AG04450 (cell line): ENCODE measurements around the gene RHOBTB1. TPM values are rescaled to one million over a fixed set of nuclear protein-coding genes. Genes with fewer than 3 reads are reported as not detected.

Experiments used
- CTCF ChIA-PET: fragments of 300-600, 350-600 bp; formaldehyde crosslinking; extraction: SDS; loops from one replicate; lab custom pipeline; 2022; ENCODE audit warnings: antibody characterized with exemption, inconsistent platforms; lab: Charles Lee
- POLR2A ChIA-PET: fragments of 350-600 bp; formaldehyde crosslinking; extraction: SDS; loops from one replicate; lab custom pipeline; 2021; ENCODE audit warnings: antibody characterized with exemption, inconsistent platforms; lab: Yijun Ruan, JAX
- DNase-seq: peaks from one replicate; pipeline ENCODE4 v3.0.0-alpha.2; 2011; ENCODE audit warnings: low read depth, low spot score
- H3K27ac ChIP-seq: one replicate; pipeline ENCODE4 v1.5.1; 2012; ENCODE audit warnings: low read depth, low read length, control low read depth
- H3K27me3 ChIP-seq: one replicate; pipeline ENCODE4 v1.6.0; 2012; ENCODE audit warnings: low read length; ENCODE audit not compliant: control insufficient read depth, insufficient read depth
- H3K4me3 ChIP-seq: 2 replicates; pipeline ENCODE4 v1.5.1; 2011; ENCODE audit warnings: mild to moderate bottlenecking, low read depth, low read length, control low read depth
- H3K9me3 ChIP-seq: 2 replicates; pipeline ENCODE4 v1.5.1; 2012; ENCODE audit warnings: low read length; ENCODE audit not compliant: control insufficient read depth, insufficient read depth
- CTCF ChIP-seq: IDR thresholded peaks from 2 replicates; pipeline ENCODE4 v1.5.1; 2011; ENCODE audit warnings: low read depth, low read length, control low read depth, inconsistent platforms
- polyA plus RNA-seq: library from polyadenylated mRNA; depleted of rRNA; stranded (reverse); fragments of >200 nt; gene quantifications from 2 replicates; pipeline ENCODE4 v1.2.3, GENCODE V29; 2011

The RHOBTB1 gene
- polyA plus RNA-seq, 1 experiment = 37.4 TPM

GRCh38 chr10:60869652-60870415 is 74.2 kb downstream of the RHOBTB1 start:
- no peaks in the 10 kb centered on the region for H3K9me3 ChIP-seq
- POLR2A ChIA-PET = no interaction called here
- CTCF ChIA-PET = interaction anchor here (0.7 kb wide), 1 partner anchor 17 kb away, joined by 4 read pairs; no protein-coding TSS in a partner anchor
- no peak for TF ChIP-seq CTCF
- no peaks in the 10 kb centered on the region for H3K27me3 ChIP-seq
- H3K4me3 ChIP-seq = no peak overlapping the region
- no peak overlapping the region for H3K27ac ChIP-seq
- DNase-seq = no peak

- DNase-seq = no peak
- H3K27ac ChIP-seq = no peak overlapping the region
- POLR2A ChIA-PET = interaction anchor here (0.6 kb wide), 1 partner anchor 739 kb away, joined by 5 read pairs; no protein-coding TSS in a partner anchor
- CTCF ChIA-PET = interaction anchor here (0.7 kb wide), 1 partner anchor 18 kb away, joined by 4 read pairs; no protein-coding TSS in a partner anchor
- H3K4me3 ChIP-seq = no peak overlapping the region
- no peaks in the 10 kb centered on the region for H3K9me3 ChIP-seq
- TF ChIP-seq CTCF = no peak
- no peaks in the 10 kb centered on the region for H3K27me3 ChIP-seq
Measured at GRCh38 chr10:60868946-60869345, 75.0 kb downstream of the RHOBTB1 start.

- Histone ChIP-seq H3K27ac (no peak overlapping the region), H3K4me3 (no peak overlapping the region), H3K9me3 (no peaks in the 10 kb centered on the region), H3K27me3 (no peaks in the 10 kb centered on the region)
- POLR2A ChIA-PET = no interaction called here
- CTCF ChIA-PET = no interaction called here
- no peak for DNase-seq
- no peak for TF ChIP-seq CTCF
Measured at GRCh38 chr10:60865198-60865783, 78.7 kb downstream of the RHOBTB1 start.

- H3K27me3 ChIP-seq = no peaks in the 10 kb centered on the region
- no peak for DNase-seq
- no peak for TF ChIP-seq CTCF
- CTCF ChIA-PET = no interaction called here
- H3K4me3 ChIP-seq = no peak overlapping the region
- no peak overlapping the region for H3K27ac ChIP-seq
- H3K9me3 ChIP-seq = no peaks in the 10 kb centered on the region
- POLR2A ChIA-PET = no interaction called here
Measured at GRCh38 chr10:60863796-60864195, 80.2 kb downstream of the RHOBTB1 start.

- no peak overlapping the region for H3K4me3 ChIP-seq
- DNase-seq = no peak
- H3K27me3 ChIP-seq = no peaks in the 10 kb centered on the region
- no peak for TF ChIP-seq CTCF
- no peaks in the 10 kb centered on the region for H3K9me3 ChIP-seq
- CTCF ChIA-PET = no interaction called here
- POLR2A ChIA-PET = no interaction called here
- no peak overlapping the region for H3K27ac ChIP-seq
Measured at GRCh38 chr10:60862517-60862916, 81.5 kb downstream of the RHOBTB1 start.
